Uterine smooth muscle cell (primary cell): ENCODE measurements around the gene USP54. TPM values are rescaled to one million over a fixed set of nuclear protein-coding genes. Genes with fewer than 3 reads are reported as not detected.

ENCODE experiments used
- total RNA-seq: library from RNA; depleted of rRNA; stranded (reverse); fragments of >200 nt; gene quantifications from 2 replicates; pipeline ENCODE4 v1.2.3, GENCODE V29; 2014

USP54 gene
- total RNA-seq: 35.5 and 38.4 TPM in 2 replicates

GRCh38 chr10:73590881-73591799, at the start of gene USP54:
Gene USP54 (minus strand): TSS chr10:73591342. CDS start chr10:73575658, 15,684 bp downstream.

GRCh38 chr10:73495884-73496674, 95.1 kb downstream of the USP54 start, which contains the start of gene PPP3CB:
Gene PPP3CB (minus strand): TSS chr10:73496024. CDS start chr10:73495889, 135 bp downstream.

Other genes with a start within 250 kb of the USP54 start
- gene CFAP70, start 232.5 kb downstream of the USP54 start, total RNA-seq: 0.44 and 0.75 TPM in 2 replicates
- gene ANXA7, start 177.3 kb downstream of the USP54 start, total RNA-seq: 148 and 211 TPM in 2 replicates
- 2.0 and 2.1 TPM in 2 replicates for gene MSS51, start 157.8 kb downstream of the USP54 start, total RNA-seq
- 34.9 and 36.6 TPM in 2 replicates for gene PPP3CB, start 95.3 kb downstream of the USP54 start, total RNA-seq
- not detected in 2 replicates for gene MYOZ1, start 50.1 kb upstream of the USP54 start, total RNA-seq
- gene SYNPO2L, start 64.7 kb upstream of the USP54 start, total RNA-seq: under 0.01 TPM in 1 of 2 replicates, not detected in the other
- gene AGAP5, start 106.8 kb upstream of the USP54 start, total RNA-seq: 2.7 and 3.4 TPM in 2 replicates
- 59.4 and 64.3 TPM in 2 replicates for gene SEC24C, start 153.0 kb upstream of the USP54 start, total RNA-seq
- gene CHCHD1, start 190.7 kb upstream of the USP54 start, total RNA-seq: 17.5 and 19.4 TPM in 2 replicates
- 44.9 and 65.5 TPM in 2 replicates for gene ZSWIM8, start 194.3 kb upstream of the USP54 start, total RNA-seq
- gene NDST2, start 220.3 kb upstream of the USP54 start, total RNA-seq: 12.2 and 19.6 TPM in 2 replicates